ENCODE measurements around the gene INO80.

GRCh38 chr15:40929660-40930429 is 186.2 kb downstream of the INO80 start:
- no peak for TF ChIP-seq CTCF (IDR thresholded peaks at IDR 0.05; ENCODE audit: low read length)
- TF ChIP-seq EZH2 (IDR thresholded peaks at IDR 0.05; ENCODE audit: borderline replicate concordance, low read length) = no peak

Data from OCI-LY1 (cell line).